ENCODE data around the gene SLC22A23. TPM values are rescaled to one million over a fixed set of nuclear protein-coding genes. Genes with fewer than 3 reads are reported as not detected.

SLC22A23 gene
- total RNA-seq, 2 donors from 2014 or later, result 85.7 to 89.5 TPM

DNA sequence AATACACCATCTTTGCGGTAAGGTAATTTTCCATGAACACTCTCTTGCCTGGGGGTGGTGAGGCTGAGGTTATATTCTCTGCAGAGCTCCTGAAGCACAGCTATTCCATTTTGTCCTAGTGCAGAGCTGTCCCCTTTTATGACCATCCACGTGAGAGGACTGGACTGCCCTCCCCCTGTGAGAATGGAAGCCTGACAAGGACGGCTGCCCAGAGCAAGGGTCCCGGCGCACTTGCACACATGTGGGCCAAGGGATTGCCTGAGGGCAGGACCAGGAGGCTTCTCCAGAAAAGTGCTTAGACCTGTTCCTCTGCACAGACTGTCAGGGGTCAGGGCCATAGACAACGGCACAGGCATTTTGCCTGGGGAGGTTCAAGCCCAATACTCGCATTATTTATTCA lies 48.2 kb downstream of the SLC22A23 start:
- no peaks in the 10 kb centered on the region for H3K9me3 ChIP-seq
- no peak overlapping the region for H3K4me3 ChIP-seq
- TF ChIP-seq, protein P1, sequence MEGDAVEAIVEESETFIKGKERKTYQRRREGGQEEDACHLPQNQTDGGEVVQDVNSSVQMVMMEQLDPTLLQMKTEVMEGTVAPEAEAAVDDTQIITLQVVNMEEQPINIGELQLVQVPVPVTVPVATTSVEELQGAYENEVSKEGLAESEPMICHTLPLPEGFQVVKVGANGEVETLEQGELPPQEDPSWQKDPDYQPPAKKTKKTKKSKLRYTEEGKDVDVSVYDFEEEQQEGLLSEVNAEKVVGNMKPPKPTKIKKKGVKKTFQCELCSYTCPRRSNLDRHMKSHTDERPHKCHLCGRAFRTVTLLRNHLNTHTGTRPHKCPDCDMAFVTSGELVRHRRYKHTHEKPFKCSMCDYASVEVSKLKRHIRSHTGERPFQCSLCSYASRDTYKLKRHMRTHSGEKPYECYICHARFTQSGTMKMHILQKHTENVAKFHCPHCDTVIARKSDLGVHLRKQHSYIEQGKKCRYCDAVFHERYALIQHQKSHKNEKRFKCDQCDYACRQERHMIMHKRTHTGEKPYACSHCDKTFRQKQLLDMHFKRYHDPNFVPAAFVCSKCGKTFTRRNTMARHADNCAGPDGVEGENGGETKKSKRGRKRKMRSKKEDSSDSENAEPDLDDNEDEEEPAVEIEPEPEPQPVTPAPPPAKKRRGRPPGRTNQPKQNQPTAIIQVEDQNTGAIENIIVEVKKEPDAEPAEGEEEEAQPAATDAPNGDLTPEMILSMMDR (IDR thresholded peaks at IDR 0.05), result no peak
- H3K36me3 ChIP-seq, result no peaks in the 10 kb centered on the region
- H3K27me3 ChIP-seq, result no peaks in the 10 kb centered on the region
- intact Hi-C loops (cut with DNase I), result no loop called here
- peak overlapping the region; percentile 92 for H3K27ac ChIP-seq
- no peak for DNase-seq
- peak overlapping the region in 1 of 2 donors; percentile 88 for H3K9ac ChIP-seq (ENCODE audit: low read depth in 2 of 2, low read length in 2 of 2)
- H3K4me1 ChIP-seq, result peaks cover 8% of the 10 kb centered on the region

DNA sequence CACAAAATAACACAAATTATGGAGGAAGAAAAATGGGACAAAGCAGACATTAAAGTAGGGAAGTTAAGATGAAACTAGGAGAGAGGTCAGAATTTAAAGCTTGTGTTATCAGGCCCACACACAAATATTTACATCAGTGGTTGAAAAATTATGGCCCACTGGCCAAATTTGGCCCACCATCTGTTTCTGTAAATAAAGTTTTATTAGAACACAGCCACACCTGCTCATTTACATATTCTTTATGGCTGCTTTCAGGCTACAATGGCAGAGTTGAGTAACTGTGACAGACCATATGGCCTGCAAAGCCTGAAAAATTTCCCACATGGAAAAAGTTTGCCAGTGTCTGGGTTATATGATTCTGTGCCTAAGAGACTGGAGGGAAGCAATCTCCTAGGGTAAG lies 49.0 kb downstream of the SLC22A23 start:
- Histone ChIP-seq H3K9ac (ENCODE audit: low read depth in 2 of 2, low read length in 2 of 2) (peak overlapping the region in 1 of 2 donors; percentile 88), H3K4me3 (no peak overlapping the region), H3K36me3 (no peaks in the 10 kb centered on the region), H3K4me1 (peaks cover 11% of the 10 kb centered on the region), H3K27me3 (no peaks in the 10 kb centered on the region), H3K27ac (peak overlapping the region; percentile 92), H3K9me3 (no peaks in the 10 kb centered on the region)
- TF ChIP-seq, protein P1 (IDR thresholded peaks at IDR 0.05), result no peak
- DNase-seq, result no peak
- intact Hi-C loops (cut with DNase I), result no loop called here

DNA sequence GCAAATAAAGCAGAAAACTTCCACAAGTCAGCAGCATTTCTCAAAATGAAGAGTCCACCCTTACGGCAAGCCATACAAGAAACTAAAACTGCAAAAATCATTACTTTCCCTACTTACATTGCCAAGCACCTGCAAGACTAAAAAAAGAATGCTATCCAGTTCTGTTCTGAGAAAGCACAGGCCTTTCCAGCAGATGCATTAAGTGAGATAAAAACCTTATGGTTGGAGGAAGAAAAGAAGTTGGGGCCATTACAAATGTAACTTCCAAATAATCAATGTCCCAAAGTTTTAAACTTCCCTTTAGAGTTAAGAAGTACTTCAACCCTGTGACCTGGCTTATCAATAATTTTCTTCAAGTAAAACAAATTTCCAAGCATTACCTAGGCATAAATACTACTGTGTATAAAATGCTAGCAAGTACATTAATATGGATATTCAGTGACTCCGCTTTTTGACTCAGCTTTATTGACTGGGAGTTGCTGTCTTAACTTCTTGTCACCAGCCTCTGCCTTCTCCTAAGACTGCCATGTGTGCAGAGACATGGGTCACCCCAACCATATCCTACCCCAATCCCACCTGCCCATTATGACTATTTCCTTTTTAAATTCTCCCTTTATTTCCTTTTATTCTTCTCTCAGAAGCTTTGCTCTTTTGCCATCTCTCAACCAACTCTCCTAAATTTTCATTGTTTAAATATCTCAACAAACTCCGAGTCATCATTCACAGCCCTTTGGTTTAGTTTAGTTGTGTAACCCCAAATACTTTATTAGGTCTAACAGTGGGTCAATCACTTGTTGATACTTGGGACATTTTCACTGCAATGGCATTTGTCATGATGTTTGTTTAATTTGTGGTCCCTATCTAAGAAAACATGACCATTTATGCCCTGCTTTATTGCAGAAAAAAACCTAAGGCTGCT lies 49.7 kb downstream of the SLC22A23 start:
- TF ChIP-seq, protein P1 (IDR thresholded peaks at IDR 0.05), result no peak
- Histone ChIP-seq H3K9me3 (no peaks in the 10 kb centered on the region), H3K36me3 (no peaks in the 10 kb centered on the region), H3K27me3 (no peaks in the 10 kb centered on the region), H3K27ac (peak overlapping the region; percentile 92), H3K4me1 (peaks cover 16% of the 10 kb centered on the region), H3K9ac (ENCODE audit: low read depth in 2 of 2, low read length in 2 of 2) (no peak overlapping the region), H3K4me3 (no peak overlapping the region)
- DNase-seq, result no peak
- intact Hi-C loops (cut with DNase I), result no loop called here

DNA sequence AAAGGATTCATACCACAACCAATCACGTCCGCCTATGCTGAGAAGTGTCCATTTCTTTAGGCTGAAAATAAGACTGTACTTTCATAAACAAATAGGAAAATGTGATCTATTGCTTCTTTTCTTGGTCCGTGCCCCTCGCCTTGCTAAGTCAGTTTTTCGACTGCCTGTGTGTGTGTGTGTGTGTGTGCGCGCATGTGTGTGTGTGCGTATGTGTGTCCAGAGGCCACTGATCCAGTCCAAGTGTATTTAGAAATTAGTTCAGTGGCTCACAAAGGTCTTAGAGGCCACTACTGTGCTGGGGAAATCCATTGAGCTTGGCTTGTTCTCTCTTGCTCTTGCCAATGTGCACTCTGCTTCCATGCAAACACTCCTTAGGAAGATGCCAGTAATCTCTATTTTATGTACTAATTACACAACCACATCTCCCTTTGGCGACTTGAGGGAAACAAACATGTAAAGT lies 50.5 kb downstream of the SLC22A23 start:
- Histone ChIP-seq H3K36me3 (no peaks in the 10 kb centered on the region), H3K9me3 (no peaks in the 10 kb centered on the region), H3K4me1 (peaks cover 16% of the 10 kb centered on the region), H3K9ac (ENCODE audit: low read depth in 2 of 2, low read length in 2 of 2) (peak overlapping the region in 1 of 2 donors; percentile 52), H3K27ac (peak overlapping the region; percentile 69), H3K27me3 (no peaks in the 10 kb centered on the region), H3K4me3 (no peak overlapping the region)
- intact Hi-C loops (cut with DNase I), result no loop called here
- DNase-seq, result no peak
- TF ChIP-seq, protein P1 (IDR thresholded peaks at IDR 0.05), result no peak

DNA sequence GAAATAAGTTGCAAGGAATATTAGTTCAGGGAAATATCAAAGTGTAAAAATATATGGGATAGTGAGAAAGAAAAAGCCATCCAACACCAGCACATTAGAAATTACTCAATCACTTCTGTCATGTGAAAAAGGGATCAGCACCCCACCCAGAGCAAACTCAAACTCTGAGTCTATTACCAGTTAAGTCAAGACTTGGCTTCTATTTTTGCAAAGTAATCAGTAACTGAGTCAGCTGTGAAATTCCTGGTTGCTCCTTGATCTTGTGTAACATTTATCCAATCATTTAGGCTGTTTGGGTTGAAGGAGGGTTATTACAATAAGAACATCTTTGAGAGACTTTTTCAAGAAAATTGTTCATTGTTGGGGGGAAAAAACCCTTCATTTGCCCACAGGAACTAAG lies 51.2 kb downstream of the SLC22A23 start:
- no peaks in the 10 kb centered on the region for H3K9me3 ChIP-seq
- no peaks in the 10 kb centered on the region for H3K27me3 ChIP-seq
- TF ChIP-seq, protein P1 (IDR thresholded peaks at IDR 0.05), result no peak
- no peak for DNase-seq
- H3K36me3 ChIP-seq, result no peaks in the 10 kb centered on the region
- H3K4me3 ChIP-seq, result no peak overlapping the region
- H3K9ac ChIP-seq (ENCODE audit: low read depth in 2 of 2, low read length in 2 of 2), result no peak overlapping the region
- H3K4me1 ChIP-seq, result peaks cover 16% of the 10 kb centered on the region
- peak overlapping the region; percentile 69 for H3K27ac ChIP-seq
- intact Hi-C loops (cut with DNase I), result no loop called here

Data from colonic mucosa (tissue), 4 donors.